OCI-LY7 (cell line): Measurements from ENCODE around the gene ANTXR1. TPM values are rescaled to one million over a fixed set of nuclear protein-coding genes. Genes with fewer than 3 reads are reported as not detected.

ENCODE experiments used
- BruUV-seq: library from RNA; stranded (reverse); fragments of 400-500 nt; replicated peaks from 2 replicates; lab custom pipeline; 2021; lab: Mats Ljungman, UMichigan
- CTCF ChIA-PET: fragments of 300-600 bp; sonication (Branson Sonifier 250); formaldehyde crosslinking; loops from one replicate; lab custom pipeline; 2022; ENCODE audit warnings: antibody characterized with exemption; ENCODE audit not compliant: unreplicated experiment; lab: Charles Lee
- POLR2A ChIA-PET: fragments of 300-600 bp; sonication (Branson Sonifier 250); formaldehyde crosslinking; loops from one replicate; lab custom pipeline; 2022; ENCODE audit warnings: antibody characterized with exemption; lab: Charles Lee
- DNase-seq: peaks from one replicate; pipeline ENCODE4 v3.0.0-alpha.2; 2015; ENCODE audit warnings: low spot score
- H2AFZ ChIP-seq: fragments of 200-600 bp; sonication (generic), shearing (Covaris generic); 2 replicates; pipeline ENCODE4 v1.6.1; 2014; ENCODE audit warnings: mild to moderate bottlenecking, antibody characterized with exemption, low read length, moderate library complexity
- H3K27ac ChIP-seq: fragments of 200-600 bp; sonication (generic); 2 replicates; pipeline ENCODE4 v1.5.1; 2014; ENCODE audit warnings: mixed run types, low read depth, mild to moderate bottlenecking, moderate library complexity, low read length, inconsistent platforms; ENCODE audit not compliant: poor library complexity, severe bottlenecking
- H3K36me3 ChIP-seq: fragments of 200-600 bp; sonication (generic); 2 replicates; pipeline ENCODE4 v1.6.1; 2014; ENCODE audit warnings: mild to moderate bottlenecking, antibody characterized with exemption, low read length, moderate library complexity, mixed read lengths; ENCODE audit not compliant: insufficient read depth
- H3K4me1 ChIP-seq: fragments of 200-600 bp; sonication (generic); 2 replicates; pipeline ENCODE4 v1.5.1; 2014; ENCODE audit warnings: mild to moderate bottlenecking, low read length; ENCODE audit not compliant: insufficient read depth, poor library complexity, severe bottlenecking
- H3K4me2 ChIP-seq: fragments of 200-600 bp; sonication (generic); 2 replicates; pipeline ENCODE4 v1.6.1; 2014; ENCODE audit warnings: mild to moderate bottlenecking, low read length
- H3K4me3 ChIP-seq: fragments of 200-600 bp; sonication (generic); 2 replicates; pipeline ENCODE4 v1.5.1; 2014; ENCODE audit warnings: mild to moderate bottlenecking, low read depth, low read length; ENCODE audit not compliant: poor library complexity, severe bottlenecking
- H3K79me2 ChIP-seq: fragments of 200-600 bp; sonication (generic); 2 replicates; pipeline ENCODE4 v1.6.1; 2016; ENCODE audit warnings: low read depth, mild to moderate bottlenecking, low read length, moderate library complexity, mixed read lengths; ENCODE audit not compliant: insufficient read depth
- H3K9me2 ChIP-seq: fragments of 200-600 bp; sonication (generic); 2 replicates; pipeline ENCODE4 v1.6.1; 2016; ENCODE audit warnings: mild to moderate bottlenecking, low read length, mixed read lengths; ENCODE audit not compliant: insufficient read depth
- H3K9me3 ChIP-seq: fragments of 200-600 bp; sonication (generic); 2 replicates; pipeline ENCODE4 v1.6.1; 2014; ENCODE audit warnings: mild to moderate bottlenecking, mixed run types, low read length, mixed read lengths
- H4K20me1 ChIP-seq: fragments of 200-600 bp; sonication (generic); 2 replicates; pipeline ENCODE4 v1.6.1; 2014; ENCODE audit warnings: mild to moderate bottlenecking, antibody characterized with exemption, low read length, moderate library complexity, mixed read lengths; ENCODE audit not compliant: insufficient read depth
- EZH2phosphoT487 ChIP-seq: fragments of 200-600 bp; sonication (generic); IDR thresholded peaks from 2 replicates; pipeline ENCODE4 v1.6.1; 2018; ENCODE audit warnings: low read depth, borderline replicate concordance, mild to moderate bottlenecking, mixed run types, antibody characterized with exemption, low read length, moderate library complexity, mixed read lengths
- intact Hi-C: fragments of 100-400 bp; cut with micrococcal nuclease; formaldehyde crosslinking; loops from one replicate; pipeline ENCODE4 v1.10.0; 2022; ENCODE audit not compliant: unreplicated experiment
- total RNA-seq, 2 experiments: library from RNA; depleted of rRNA in 1 of 2; stranded (reverse); fragments of >200 nt in 1 of 2; shearing (Covaris generic) in 1 of 2; gene quantifications; 2 replicates each; pipeline ENCODE4 v1.2.3, GENCODE V29; 2014 to 2022
- TF ChIP-seq, protein P1 (sequence below): fragments of 200-600 bp; sonication (generic); conservative IDR thresholded peaks from 2 replicates; pipeline ENCODE4 v1.5.1; 2014; ENCODE audit warnings: mild to moderate bottlenecking, antibody characterized with exemption, low read length, moderate library complexity, mixed read lengths

The ANTXR1 gene
- total RNA-seq, 2 experiments from 2014 or later: not detected

DNA sequence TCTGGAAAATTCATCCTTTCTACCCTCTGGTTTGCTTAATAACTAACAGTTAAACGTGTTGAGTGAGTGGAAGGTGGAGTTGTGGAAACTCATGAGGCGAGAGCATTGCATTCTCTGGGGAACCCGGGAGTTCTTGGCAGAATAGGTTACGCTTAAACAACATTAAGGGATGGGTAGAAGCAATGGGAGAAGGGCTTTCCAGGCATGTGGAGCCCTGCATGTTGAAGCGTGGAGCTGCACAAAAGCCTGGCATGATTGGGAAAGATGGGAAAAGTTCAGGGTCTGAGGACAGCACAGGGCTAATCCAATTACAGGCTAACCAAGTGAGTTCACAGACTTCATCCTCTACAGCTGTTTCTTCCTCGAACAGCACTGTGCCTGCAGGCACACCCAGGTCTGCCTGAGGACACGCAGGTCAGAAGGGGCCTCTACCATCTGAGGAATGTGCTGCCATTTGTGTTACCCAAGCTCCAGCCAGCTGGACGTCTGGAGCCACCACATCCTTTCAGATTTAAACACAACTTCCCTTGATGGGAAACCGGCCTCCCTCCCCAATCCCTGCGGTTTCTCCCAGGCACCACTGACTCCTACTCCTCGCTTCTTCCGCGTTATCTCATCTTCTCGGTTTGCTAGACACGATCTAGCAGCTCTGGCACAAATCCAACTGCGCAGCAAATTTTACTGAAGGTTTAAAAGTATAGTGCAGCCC is 164.2 kb downstream of the ANTXR1 start:
- Histone ChIP-seq H3K36me3 (no peaks in the 10 kb centered on the region), H3K79me2 (no peaks in the 10 kb centered on the region), H3K4me2 (no peak overlapping the region), H3K9me3 (no peaks in the 10 kb centered on the region), H4K20me1 (no peaks in the 10 kb centered on the region), H2AFZ (no peak overlapping the region), H3K4me3 (no peak overlapping the region), H3K27ac (no peak overlapping the region), H3K9me2 (no peaks in the 10 kb centered on the region), H3K4me1 (no peaks in the 10 kb centered on the region)
- POLR2A ChIA-PET: interaction anchor here (0.7 to 0.8 kb wide), 3 partner anchors 10 to 1403 kb away, joined by 3 to 4 read pairs (median 3); no protein-coding TSS in a partner anchor
- TF ChIP-seq, protein P1, sequence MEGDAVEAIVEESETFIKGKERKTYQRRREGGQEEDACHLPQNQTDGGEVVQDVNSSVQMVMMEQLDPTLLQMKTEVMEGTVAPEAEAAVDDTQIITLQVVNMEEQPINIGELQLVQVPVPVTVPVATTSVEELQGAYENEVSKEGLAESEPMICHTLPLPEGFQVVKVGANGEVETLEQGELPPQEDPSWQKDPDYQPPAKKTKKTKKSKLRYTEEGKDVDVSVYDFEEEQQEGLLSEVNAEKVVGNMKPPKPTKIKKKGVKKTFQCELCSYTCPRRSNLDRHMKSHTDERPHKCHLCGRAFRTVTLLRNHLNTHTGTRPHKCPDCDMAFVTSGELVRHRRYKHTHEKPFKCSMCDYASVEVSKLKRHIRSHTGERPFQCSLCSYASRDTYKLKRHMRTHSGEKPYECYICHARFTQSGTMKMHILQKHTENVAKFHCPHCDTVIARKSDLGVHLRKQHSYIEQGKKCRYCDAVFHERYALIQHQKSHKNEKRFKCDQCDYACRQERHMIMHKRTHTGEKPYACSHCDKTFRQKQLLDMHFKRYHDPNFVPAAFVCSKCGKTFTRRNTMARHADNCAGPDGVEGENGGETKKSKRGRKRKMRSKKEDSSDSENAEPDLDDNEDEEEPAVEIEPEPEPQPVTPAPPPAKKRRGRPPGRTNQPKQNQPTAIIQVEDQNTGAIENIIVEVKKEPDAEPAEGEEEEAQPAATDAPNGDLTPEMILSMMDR: no peak
- TF ChIP-seq EZH2phosphoT487: no peak
- DNase-seq: no peak
- no TSS peak for BruUV-seq
- intact Hi-C loops: no loop called here
- CTCF ChIA-PET: no interaction called here

DNA sequence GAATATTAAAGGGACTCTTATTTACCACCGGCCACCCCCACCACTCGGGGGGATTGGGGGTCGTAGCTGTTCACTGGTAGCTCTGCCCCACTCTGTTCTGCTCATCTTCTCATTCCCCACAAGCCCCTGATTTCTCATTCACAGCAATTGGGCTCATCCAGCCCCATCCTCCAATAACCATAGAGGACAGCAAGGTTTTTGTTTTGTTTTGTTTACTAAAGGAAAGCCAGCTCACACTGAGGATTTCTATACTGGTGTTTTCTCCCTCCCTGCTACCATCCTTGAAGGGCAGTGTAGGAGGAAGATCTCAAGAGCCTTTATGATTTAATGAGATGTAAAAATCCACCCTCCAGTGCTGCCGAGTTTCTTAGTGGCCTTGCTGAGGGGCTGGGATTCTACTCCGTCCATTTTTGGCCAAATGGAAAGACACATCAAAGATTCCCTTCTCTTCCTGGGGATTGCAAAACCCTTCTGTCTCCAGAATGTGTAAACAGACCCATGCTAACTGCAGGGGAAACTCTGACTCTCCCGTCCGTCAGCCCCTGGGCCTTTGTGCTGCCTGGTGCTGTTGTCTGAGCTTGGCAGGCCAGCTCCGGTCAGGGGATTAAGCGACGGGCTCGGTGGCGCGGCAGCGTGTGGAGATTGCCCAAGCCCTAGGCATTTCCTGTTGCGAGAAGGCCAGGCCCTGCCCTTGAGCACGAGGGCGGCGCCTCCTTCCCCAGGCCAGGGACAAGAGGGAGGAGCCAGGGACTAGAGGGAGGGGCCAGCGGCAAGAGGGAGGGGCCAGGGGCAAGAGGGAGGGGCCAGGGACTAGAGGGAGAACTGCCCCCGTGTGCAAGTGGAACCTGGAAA is 165.0 kb downstream of the ANTXR1 start:
- H3K9me2 ChIP-seq: no peaks in the 10 kb centered on the region
- no peak for DNase-seq
- no peak overlapping the region for H3K4me3 ChIP-seq
- no TSS peak for BruUV-seq
- TF ChIP-seq EZH2phosphoT487: no peak
- TF ChIP-seq, protein P1: no peak
- no peaks in the 10 kb centered on the region for H3K79me2 ChIP-seq
- H3K4me1 ChIP-seq: no peaks in the 10 kb centered on the region
- no peaks in the 10 kb centered on the region for H3K36me3 ChIP-seq
- H2AFZ ChIP-seq: no peak overlapping the region
- no peaks in the 10 kb centered on the region for H4K20me1 ChIP-seq
- POLR2A ChIA-PET: interaction anchor here (0.7 kb wide), 2 partner anchors 10 to 259 kb away, joined by 3 to 4 read pairs; no protein-coding TSS in a partner anchor
- CTCF ChIA-PET: no interaction called here
- H3K9me3 ChIP-seq: no peaks in the 10 kb centered on the region
- no peak overlapping the region for H3K27ac ChIP-seq
- H3K4me2 ChIP-seq: no peak overlapping the region
- intact Hi-C loops: no loop called here
